Duodenal mucosa (tissue), 2 donors: ENCODE results near the gene ZNF511.

Experiments
- H3K27ac ChIP-seq: one replicate; pipeline ENCODE4 v1.7.0; 2013; ENCODE audit warnings: low read depth, low read length
- H3K27me3 ChIP-seq, 2 donors: one replicate each; pipeline ENCODE4 v1.7.0; 2013; ENCODE audit warnings: low read length in 2 of 2, control low read depth in 1 of 2; ENCODE audit not compliant: insufficient read depth in 2 of 2, control insufficient read depth in 1 of 2
- H3K36me3 ChIP-seq, 2 donors: one replicate each; pipeline ENCODE4 v1.7.0; 2013; ENCODE audit warnings: low read length in 2 of 2, control low read depth in 1 of 2; ENCODE audit not compliant: insufficient read depth in 2 of 2, control insufficient read depth in 1 of 2
- H3K4me1 ChIP-seq, 2 donors: one replicate each; pipeline ENCODE4 v1.7.0; 2013; ENCODE audit warnings: low read length in 2 of 2, control low read depth in 1 of 2; ENCODE audit not compliant: insufficient read depth in 2 of 2, control insufficient read depth in 1 of 2
- H3K4me3 ChIP-seq, 2 donors: one replicate each; pipeline ENCODE4 v1.7.0; 2013; ENCODE audit warnings: low read length in 2 of 2, low read depth in 1 of 2
- H3K9ac ChIP-seq, 2 donors: one replicate each; pipeline ENCODE4 v1.7.0; 2013; ENCODE audit warnings: low read length in 2 of 2, low read depth in 1 of 2
- H3K9me3 ChIP-seq, 2 donors: one replicate each; pipeline ENCODE4 v1.7.0; 2013; ENCODE audit warnings: low read length in 2 of 2, control low read depth in 1 of 2; ENCODE audit not compliant: control insufficient read depth in 1 of 2

Gene ZNF511

GRCh38 chr10:133273534-133274143, 35.1 kb upstream of the ZNF511 start:
- peaks cover 9 to 31% of the 10 kb centered on the region in 2 donors for H3K4me1 ChIP-seq
- H3K9ac ChIP-seq: no peak overlapping the region
- H3K36me3 ChIP-seq: peaks cover 3 to 5% of the 10 kb centered on the region in 2 donors
- no peaks in the 10 kb centered on the region for H3K9me3 ChIP-seq
- H3K4me3 ChIP-seq: no peak overlapping the region
- H3K27me3 ChIP-seq: peaks cover 13 to 22% of the 10 kb centered on the region in 2 donors
- H3K27ac ChIP-seq: no peak overlapping the region

GRCh38 chr10:133274751-133275683, 33.7 kb upstream of the ZNF511 start:
- no peaks in the 10 kb centered on the region for H3K9me3 ChIP-seq
- peak overlapping the region in 1 of 2 donors; percentile 56 for H3K9ac ChIP-seq
- H3K36me3 ChIP-seq: peaks cover 4 to 8% of the 10 kb centered on the region in 2 donors
- H3K27ac ChIP-seq: peak overlapping the region; percentile 10
- H3K4me1 ChIP-seq: peaks cover 9 to 38% of the 10 kb centered on the region in 2 donors
- H3K4me3 ChIP-seq: peak overlapping the region; percentile 59 to 63
- peaks cover 13 to 22% of the 10 kb centered on the region in 2 donors for H3K27me3 ChIP-seq

GRCh38 chr10:133275684-133276092, 33.0 kb upstream of the ZNF511 start:
- H3K27me3 ChIP-seq: peaks cover 13 to 22% of the 10 kb centered on the region in 2 donors
- no peaks in the 10 kb centered on the region for H3K9me3 ChIP-seq
- H3K27ac ChIP-seq: peak overlapping the region; percentile 32
- H3K9ac ChIP-seq: peak overlapping the region; percentile 47 to 56
- peak overlapping the region; percentile 59 to 63 for H3K4me3 ChIP-seq
- peaks cover 6 to 9% of the 10 kb centered on the region in 2 donors for H3K36me3 ChIP-seq
- H3K4me1 ChIP-seq: peaks cover 9 to 38% of the 10 kb centered on the region in 2 donors

GRCh38 chr10:133276100-133276434, 32.6 kb upstream of the ZNF511 start:
- Histone ChIP-seq H3K27me3 (peaks cover 13 to 22% of the 10 kb centered on the region in 2 donors), H3K9ac (peak overlapping the region; percentile 47 to 56), H3K36me3 (peaks cover 6 to 13% of the 10 kb centered on the region in 2 donors), H3K27ac (peak overlapping the region; percentile 32), H3K4me3 (peak overlapping the region; percentile 59 to 63), H3K4me1 (peaks cover 9 to 38% of the 10 kb centered on the region in 2 donors), H3K9me3 (no peaks in the 10 kb centered on the region)

GRCh38 chr10:133276435-133277201, 32.1 kb upstream of the ZNF511 start, which contains the start of gene ADAM8:
Gene ADAM8 (minus strand): TSS chr10:133276868. CDS start chr10:133276817, 51 bp downstream.
- peak within 1 kb of the TSS; percentile 59 to 63 for H3K4me3 ChIP-seq

GRCh38 chr10:133277277-133277992, 31.3 kb upstream of the ZNF511 start:
- peaks cover 9 to 38% of the 10 kb centered on the region in 2 donors for H3K4me1 ChIP-seq
- H3K4me3 ChIP-seq: no peak overlapping the region
- H3K9me3 ChIP-seq: no peaks in the 10 kb centered on the region
- no peak overlapping the region for H3K9ac ChIP-seq
- H3K27ac ChIP-seq: no peak overlapping the region
- peaks cover 6 to 26% of the 10 kb centered on the region in 2 donors for H3K36me3 ChIP-seq
- peaks cover 13 to 22% of the 10 kb centered on the region in 2 donors for H3K27me3 ChIP-seq

More at GRCh38 chr10:133276435-133277201, 32.1 kb upstream of the ZNF511 start, which contains the start of gene ADAM8:
- H3K9me3 ChIP-seq: no peaks in the 10 kb centered on the region
- peaks cover 13 to 22% of the 10 kb centered on the region in 2 donors for H3K27me3 ChIP-seq
- peaks cover 9 to 38% of the 10 kb centered on the region in 2 donors for H3K4me1 ChIP-seq
- H3K36me3 ChIP-seq: peaks cover 6 to 18% of the 10 kb centered on the region in 2 donors
- H3K27ac ChIP-seq: peak within 1 kb of the TSS; percentile 32
- H3K9ac ChIP-seq: peak within 1 kb of the TSS; percentile 47 to 56

GRCh38 chr10:133277993-133278576, 30.6 kb upstream of the ZNF511 start:
- Histone ChIP-seq H3K4me1 (peaks cover 9 to 38% of the 10 kb centered on the region in 2 donors), H3K36me3 (peaks cover 12 to 32% of the 10 kb centered on the region in 2 donors), H3K27ac (peak overlapping the region; percentile 59), H3K9ac (no peak overlapping the region), H3K27me3 (peaks cover 13 to 22% of the 10 kb centered on the region in 2 donors), H3K4me3 (peak overlapping the region in 1 of 2 donors; percentile 31), H3K9me3 (no peaks in the 10 kb centered on the region)

- Histone ChIP-seq H3K36me3 (peaks cover 17 to 39% of the 10 kb centered on the region in 2 donors), H3K27me3 (peaks cover 13 to 22% of the 10 kb centered on the region in 2 donors), H3K9me3 (no peaks in the 10 kb centered on the region), H3K4me3 (peak overlapping the region in 1 of 2 donors; percentile 31), H3K9ac (no peak overlapping the region), H3K4me1 (peaks cover 9 to 38% of the 10 kb centered on the region in 2 donors), H3K27ac (peak overlapping the region; percentile 59)
Measured at GRCh38 chr10:133278577-133279265, 30.0 kb upstream of the ZNF511 start.
